Stimulated activated CD8-positive, alpha-beta memory T cell treated with anti-CD3 and anti-CD28 coated beads, Interleukin-15, amount 100 ng/mL, for 48 hours (primary cell): ENCODE measurements around the gene PLSCR5.

ENCODE experiments used
- DNase-seq, 2 donors: peaks; one replicate each; pipeline ENCODE4 v3.0.0-alpha.2; 2020; ENCODE audit warnings: low read depth in 2 of 2

PLSCR5 gene

GRCh38 chr3:146585156-146585555 lies 20.0 kb downstream of the PLSCR5 start:
- DNase-seq: no peak

- DNase-seq: no peak
Observed at GRCh38 chr3:146581951-146582467, 23.1 kb downstream of the PLSCR5 start.

GRCh38 chr3:146581080-146581601 lies 24.0 kb downstream of the PLSCR5 start:
- DNase-seq: no peak

DNA sequence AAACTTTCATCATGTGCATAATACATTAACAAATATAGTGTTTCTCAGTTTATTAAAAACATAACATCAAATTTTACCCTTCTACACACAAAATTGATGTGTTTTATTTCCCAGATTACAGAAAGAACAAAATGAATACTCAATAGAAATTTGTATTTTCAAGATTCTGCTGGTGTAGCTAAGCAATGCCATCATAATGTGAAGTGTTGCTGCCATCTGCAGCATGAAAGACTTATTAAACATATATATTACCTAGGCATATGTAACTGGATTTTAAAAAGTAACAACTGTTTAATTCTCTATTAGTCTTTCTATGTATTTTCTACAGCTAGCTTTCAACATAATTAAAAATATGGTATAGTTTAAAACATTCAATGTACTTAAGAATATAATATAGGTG lies 27.5 kb downstream of the PLSCR5 start:
- no peak for DNase-seq

DNA sequence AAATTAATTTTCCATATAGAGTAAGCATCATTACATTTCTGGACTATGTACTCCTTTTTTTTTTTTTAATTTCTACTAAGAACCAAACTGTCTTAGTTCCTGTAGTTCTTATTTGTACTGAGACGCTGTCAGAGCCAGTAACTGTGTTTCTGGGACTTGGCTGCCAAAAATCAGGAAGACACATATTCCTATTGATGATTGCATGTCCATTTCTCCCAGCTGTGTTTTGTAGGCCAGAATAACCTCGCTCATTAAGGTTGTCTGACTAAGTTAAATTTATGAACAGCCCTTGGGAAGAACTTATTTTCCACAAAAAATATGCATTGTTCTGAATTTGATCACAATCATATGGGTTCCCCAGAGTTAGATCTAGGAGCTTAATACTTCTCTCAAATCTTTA lies 29.5 kb downstream of the PLSCR5 start:
- DNase-seq: no peak

GRCh38 chr3:146574173-146574572 lies 31.0 kb downstream of the PLSCR5 start:
- no peak for DNase-seq

DNA sequence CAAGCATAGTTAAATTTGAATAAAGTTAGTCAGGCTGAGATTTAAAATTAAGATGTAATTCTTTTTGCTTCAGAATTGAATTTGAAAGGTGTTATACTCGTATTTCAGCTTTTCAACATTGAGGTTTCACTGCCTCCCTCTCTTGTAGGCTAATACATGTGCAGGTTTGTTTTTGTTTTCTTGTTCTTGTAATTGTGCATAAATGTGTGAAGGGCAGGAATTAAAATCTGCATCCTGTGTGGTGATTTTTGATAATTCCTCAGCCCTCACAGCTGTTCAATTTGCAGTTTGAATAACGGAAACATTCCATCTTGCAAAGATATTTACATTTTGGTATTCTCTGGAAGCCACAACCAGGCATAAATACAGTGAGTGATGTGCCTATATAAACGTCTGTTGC lies 35.8 kb downstream of the PLSCR5 start:
- DNase-seq: no peak

GRCh38 chr3:146566138-146566537 lies 39.0 kb downstream of the PLSCR5 start:
- no peak for DNase-seq

- DNase-seq: no peak
Observed at GRCh38 chr3:146561879-146562278, 43.3 kb downstream of the PLSCR5 start.

GRCh38 chr3:146561463-146561862 lies 43.7 kb downstream of the PLSCR5 start:
- DNase-seq: no peak

GRCh38 chr3:146560678-146561077 lies 44.5 kb downstream of the PLSCR5 start:
- DNase-seq: no peak

DNA sequence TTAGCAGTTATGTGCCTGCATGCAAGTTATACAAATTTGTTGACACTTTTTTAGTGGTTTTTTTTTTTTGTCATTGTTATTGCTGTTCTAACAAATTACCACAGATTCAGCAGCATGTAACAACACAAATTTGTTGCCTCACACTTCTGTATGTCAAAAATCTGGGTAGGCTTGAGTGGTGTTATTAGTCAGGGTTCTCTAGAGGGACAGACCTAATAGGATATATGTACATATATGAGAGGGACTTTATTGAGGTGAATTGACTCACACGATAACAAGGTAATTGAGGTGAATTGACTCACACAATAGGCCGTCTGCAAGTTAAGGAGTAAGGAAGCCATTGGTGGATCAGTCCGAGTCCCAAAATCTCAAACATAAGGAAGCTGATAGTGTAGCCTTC lies 45.8 kb downstream of the PLSCR5 start:
- DNase-seq: no peak

- no peak for DNase-seq
Observed at GRCh38 chr3:146558781-146559180, 46.4 kb downstream of the PLSCR5 start.

GRCh38 chr3:146557745-146558144 lies 47.4 kb downstream of the PLSCR5 start:
- no peak for DNase-seq

DNA sequence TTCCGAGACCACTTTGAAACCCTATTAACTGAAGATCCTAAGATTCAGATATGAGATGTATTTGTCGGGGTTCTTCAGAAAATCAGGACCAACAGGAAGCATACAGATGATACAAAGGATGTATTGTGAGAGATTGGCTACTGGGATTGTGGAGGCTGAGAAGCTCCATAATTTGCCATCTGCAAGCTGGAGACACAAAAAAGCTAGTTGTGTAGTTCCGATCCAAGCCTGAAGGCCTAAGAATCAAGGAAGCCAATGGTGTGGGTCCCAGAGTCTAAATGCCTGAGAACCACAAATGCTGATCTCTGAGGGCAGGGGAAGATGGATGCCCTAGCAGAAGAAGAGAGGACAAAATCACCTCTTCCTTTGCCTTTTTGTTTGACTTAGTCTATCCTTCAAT lies 49.8 kb downstream of the PLSCR5 start:
- no peak for DNase-seq

DNA sequence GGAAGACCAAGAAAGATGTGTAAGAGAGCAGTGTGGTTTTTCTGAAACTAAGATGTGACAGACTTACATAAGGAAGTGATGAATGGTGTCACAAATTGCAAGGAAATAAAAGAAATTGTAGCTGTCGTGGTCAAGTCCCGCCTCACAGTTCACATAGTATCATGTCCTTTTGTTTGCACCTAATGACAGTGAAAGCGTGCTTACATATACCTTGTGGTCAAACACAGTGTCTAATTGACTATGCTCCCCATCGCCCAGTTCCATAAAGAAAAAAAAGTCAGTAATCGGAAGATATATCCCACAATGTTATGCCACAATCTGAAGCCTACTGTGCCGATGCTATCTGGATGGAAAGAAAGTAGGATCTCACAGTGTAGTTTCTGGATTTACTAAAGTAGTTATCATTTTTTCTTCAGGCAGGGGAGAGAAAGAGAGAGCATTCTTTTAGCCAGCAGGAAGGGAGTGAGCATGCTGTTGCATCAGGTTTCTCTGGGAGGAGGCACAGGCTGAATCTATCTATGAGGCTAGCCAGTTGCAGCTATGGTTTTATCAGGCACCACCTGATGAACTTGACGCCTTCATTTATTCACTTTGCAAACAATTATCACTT lies 50.9 kb downstream of the PLSCR5 start:
- no peak for DNase-seq

GRCh38 chr3:146550743-146551510 lies 54.2 kb downstream of the PLSCR5 start:
- DNase-seq: no peak

GRCh38 chr3:146550070-146550615 lies 55.0 kb downstream of the PLSCR5 start:
- no peak for DNase-seq

DNA sequence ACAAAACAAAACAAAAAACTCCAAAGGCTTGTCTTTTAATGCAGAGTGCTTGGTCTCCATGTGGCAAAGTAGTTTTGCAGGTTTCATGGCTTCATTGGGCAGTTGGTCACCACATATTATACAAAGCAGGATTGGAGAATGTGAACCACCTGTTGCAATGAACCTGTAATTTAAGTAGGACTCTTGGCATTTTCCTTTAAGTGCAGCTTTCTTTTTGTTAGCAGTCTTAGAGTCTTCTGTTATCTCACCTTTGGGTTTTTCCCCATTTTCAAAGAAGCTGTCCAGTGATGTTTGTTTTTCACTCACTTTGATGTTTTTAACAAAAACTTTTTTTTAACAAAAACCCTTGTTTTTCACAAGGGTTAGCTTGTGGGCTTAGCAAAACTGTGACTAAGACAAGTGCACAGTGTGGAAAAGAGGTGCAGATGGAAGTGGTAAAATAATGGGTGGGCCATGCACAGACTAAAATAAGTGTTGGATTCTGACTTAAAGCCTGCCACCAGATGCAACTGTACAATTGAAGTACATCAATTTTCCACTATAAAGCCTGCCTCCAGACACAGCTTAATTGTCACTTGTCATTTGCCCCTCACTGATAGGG lies 57.8 kb downstream of the PLSCR5 start:
- no peak for DNase-seq

- no peak for DNase-seq
Observed at GRCh38 chr3:146546366-146546965, 58.7 kb downstream of the PLSCR5 start.

- DNase-seq: no peak
Observed at GRCh38 chr3:146544929-146545528, 60.1 kb downstream of the PLSCR5 start.
